ENCODE measurements around the gene LRRN2.

LRRN2 gene

GRCh38 chr1:204618148-204618760, 67.3 kb downstream of the LRRN2 start:
- DNase-seq (ENCODE audit: extremely low read depth, low read depth): no peak
- TF ChIP-seq, protein P1, sequence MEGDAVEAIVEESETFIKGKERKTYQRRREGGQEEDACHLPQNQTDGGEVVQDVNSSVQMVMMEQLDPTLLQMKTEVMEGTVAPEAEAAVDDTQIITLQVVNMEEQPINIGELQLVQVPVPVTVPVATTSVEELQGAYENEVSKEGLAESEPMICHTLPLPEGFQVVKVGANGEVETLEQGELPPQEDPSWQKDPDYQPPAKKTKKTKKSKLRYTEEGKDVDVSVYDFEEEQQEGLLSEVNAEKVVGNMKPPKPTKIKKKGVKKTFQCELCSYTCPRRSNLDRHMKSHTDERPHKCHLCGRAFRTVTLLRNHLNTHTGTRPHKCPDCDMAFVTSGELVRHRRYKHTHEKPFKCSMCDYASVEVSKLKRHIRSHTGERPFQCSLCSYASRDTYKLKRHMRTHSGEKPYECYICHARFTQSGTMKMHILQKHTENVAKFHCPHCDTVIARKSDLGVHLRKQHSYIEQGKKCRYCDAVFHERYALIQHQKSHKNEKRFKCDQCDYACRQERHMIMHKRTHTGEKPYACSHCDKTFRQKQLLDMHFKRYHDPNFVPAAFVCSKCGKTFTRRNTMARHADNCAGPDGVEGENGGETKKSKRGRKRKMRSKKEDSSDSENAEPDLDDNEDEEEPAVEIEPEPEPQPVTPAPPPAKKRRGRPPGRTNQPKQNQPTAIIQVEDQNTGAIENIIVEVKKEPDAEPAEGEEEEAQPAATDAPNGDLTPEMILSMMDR (IDR thresholded peaks at IDR 0.05; ENCODE audit: low read depth, low read length): no peak

DNA sequence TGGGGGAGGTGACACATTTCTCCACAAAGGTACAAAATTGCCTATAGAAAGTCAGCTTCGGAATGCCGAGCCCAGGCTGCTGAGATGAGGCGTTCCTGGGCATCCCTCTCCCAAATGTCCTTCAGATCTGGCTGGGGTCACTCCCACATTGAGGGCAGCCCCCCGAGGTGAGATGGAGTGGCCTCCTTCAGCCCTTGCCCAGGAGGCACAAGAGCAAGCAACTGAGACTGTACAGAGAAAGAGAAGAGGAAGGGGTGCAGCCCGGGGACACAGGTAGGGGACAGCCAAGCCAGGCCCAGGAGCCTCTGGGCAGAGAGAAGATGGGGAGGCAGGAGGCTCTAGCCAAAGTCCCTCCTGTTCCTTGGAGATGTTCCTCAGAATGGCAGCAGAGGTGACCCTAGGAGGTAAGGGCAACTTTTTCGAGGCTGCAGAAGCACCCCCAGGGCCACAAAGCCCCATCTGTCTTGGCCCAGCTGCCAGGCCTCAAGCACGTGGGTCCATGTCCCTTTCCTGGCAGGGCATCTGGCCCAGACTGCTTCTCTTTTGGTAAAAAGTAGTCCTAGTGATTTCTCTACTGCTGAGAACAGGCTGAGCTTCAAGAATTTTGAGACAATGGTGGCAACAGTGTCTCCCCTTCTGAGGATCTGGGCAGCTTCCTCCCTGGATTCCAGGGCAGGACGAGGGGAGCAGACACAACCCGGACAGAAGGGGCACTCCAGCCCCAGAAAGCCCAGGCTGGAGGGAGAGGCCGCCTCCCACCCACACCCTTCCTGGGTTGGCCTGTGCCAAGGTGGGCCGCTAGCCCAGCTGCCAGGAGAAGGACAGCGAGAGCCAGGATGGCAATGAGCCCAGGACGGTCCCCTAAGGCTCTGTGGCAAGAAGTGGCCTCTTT, 68.0 kb downstream of the LRRN2 start:
- TF ChIP-seq, protein P1 (IDR thresholded peaks at IDR 0.05; ENCODE audit: low read depth, low read length): no peak
- no peak for DNase-seq (ENCODE audit: extremely low read depth, low read depth)

DNA sequence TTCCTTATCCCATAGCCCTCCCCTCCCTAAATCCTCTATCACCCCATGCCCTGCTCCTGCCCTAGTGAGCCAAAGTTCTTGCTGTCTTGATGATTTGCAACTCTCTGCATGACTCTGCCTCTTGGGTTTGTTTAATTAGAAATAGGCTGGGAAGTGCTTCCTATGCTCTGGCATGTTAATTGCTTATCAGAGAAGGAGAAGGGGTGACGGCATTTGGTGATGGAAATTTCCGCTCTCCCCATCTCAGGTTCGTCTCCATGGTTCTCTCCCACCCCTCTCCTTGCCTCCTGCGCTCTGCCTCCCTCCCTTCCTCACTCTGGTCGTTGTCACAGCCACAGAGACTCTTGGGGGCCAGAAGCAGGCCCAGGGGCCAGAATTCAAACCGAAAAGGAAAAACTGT, 68.9 kb downstream of the LRRN2 start:
- no peak for DNase-seq (ENCODE audit: extremely low read depth, low read depth)
- TF ChIP-seq, protein P1 (IDR thresholded peaks at IDR 0.05; ENCODE audit: low read depth, low read length): no peak

DNA sequence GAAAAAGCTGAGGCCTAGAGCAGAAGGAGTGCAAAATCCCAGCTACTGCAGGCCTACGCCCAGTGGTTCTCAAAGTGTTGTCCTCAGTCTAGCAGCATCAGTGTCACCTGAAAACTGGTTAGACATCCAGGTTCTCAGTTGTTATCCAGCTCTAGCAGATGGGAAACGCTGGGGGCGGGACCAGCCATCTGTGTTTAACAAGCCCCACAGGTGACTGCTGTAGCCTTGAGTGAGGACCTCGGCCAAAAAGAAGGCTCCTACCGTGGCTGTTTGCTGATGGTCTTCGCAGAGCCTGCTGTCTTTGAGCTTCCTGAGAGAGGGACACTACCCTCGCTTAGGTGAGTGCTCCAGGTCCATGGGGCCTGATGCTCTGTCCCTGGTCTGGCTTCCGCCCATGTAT, 69.7 kb downstream of the LRRN2 start:
- TF ChIP-seq, protein P1 (IDR thresholded peaks at IDR 0.05; ENCODE audit: low read depth, low read length): no peak
- DNase-seq (ENCODE audit: extremely low read depth, low read depth): no peak

DNA sequence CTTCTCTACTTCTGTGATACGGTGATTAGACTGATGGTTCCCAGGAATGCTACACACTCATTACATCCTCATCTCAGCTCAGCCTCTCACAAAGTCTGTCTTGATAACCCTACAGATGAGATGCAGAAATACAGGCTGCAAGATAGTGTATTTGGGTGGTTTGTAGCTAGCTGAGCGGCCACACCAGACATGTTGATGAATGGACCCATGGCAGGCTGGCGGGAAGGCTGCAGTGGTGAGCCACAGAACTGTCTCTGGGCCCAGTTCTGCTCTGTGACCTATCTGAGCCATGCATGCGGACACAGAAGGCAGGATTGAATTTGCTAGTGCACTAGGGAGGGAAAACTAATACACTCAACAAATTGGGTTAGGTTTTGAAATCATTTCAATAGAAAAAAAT, 71.9 kb downstream of the LRRN2 start:
- TF ChIP-seq, protein P1 (IDR thresholded peaks at IDR 0.05; ENCODE audit: low read depth, low read length): no peak
- no peak for DNase-seq (ENCODE audit: extremely low read depth, low read depth)

GRCh38 chr1:204612326-204612725, 73.2 kb downstream of the LRRN2 start:
- TF ChIP-seq, protein P1 (IDR thresholded peaks at IDR 0.05; ENCODE audit: low read depth, low read length): no peak
- no peak for DNase-seq (ENCODE audit: extremely low read depth, low read depth)

GRCh38 chr1:204611036-204611435, 74.5 kb downstream of the LRRN2 start:
- DNase-seq (ENCODE audit: extremely low read depth, low read depth): no peak
- TF ChIP-seq, protein P1 (IDR thresholded peaks at IDR 0.05; ENCODE audit: low read depth, low read length): no peak

All from AG09319 (cell line).